DMS153 (cell line): ENCODE measurements around the gene APCDD1L.

ENCODE experiments used
- DNase-seq: peaks from one replicate; lab custom pipeline; 2025; lab: John Stamatoyannopoulos, UW

APCDD1L gene

DNA sequence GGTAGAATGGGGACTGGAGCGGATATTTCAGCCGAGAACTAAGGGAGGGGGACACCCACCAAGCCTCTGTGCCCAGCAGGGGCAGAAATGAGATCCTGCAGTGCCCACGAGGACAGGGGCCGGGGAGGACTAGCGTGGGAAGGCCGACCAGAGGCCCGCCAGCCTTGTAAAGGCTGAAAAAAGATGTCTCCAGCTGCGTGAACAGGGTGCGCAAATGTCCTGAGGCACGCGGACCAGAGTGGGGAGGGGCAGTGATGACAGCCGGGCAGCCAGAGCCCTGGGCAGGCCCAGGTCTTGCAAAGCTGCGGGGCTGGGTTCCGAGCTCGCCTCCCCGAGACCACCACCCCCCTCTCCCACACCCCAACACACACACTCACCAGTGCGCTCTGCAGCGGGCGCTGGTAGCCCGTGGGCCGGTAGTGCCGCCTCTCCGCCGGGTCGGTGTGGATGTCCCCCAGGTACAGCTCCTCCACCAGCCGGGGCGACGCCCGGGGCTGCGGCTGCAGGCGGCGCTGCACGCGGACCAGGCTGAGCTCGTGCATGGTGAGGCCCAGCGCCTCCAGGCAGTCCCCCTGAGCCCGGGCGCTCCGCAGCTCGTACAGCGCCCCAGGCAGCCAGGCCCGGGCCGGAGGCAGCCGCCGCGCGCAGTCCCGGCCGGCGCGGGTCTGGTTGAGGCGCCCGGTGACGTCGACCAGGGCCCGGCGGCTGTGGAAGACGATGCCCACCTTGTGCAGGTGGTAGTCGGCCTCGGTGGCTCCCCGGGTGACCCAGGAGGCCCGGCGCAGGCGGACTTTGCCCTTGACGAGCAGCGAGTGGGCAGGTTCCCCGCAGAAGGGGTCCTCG lies 48.2 kb downstream of the APCDD1L start:
- DNase-seq = no peak

- DNase-seq = no peak
These were observed 49.0 kb downstream of the APCDD1L start for GRCh38 chr20:58466095-58466708.

GRCh38 chr20:58464838-58465237 lies 50.4 kb downstream of the APCDD1L start:
- DNase-seq = no peak

DNA sequence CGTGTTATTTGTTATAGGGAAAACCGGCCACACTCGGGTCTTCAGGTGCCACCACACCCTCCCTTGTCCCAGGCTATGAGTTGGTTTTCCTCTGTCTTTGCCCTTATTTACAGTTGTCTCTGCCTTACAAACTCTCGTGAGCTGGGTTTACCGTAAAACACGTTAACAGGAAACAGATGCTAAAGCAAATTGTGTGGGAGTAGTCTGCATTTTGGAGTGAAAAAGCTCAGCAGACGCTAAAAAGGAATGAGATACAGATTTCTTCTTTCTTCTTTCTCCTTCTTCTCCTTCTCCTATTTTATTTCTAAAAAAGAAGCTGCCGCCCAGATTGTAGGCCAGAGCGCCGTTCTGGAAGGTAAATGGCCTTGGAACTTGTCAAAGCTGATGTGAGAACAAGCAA lies 51.9 kb downstream of the APCDD1L start:
- DNase-seq = no peak

DNA sequence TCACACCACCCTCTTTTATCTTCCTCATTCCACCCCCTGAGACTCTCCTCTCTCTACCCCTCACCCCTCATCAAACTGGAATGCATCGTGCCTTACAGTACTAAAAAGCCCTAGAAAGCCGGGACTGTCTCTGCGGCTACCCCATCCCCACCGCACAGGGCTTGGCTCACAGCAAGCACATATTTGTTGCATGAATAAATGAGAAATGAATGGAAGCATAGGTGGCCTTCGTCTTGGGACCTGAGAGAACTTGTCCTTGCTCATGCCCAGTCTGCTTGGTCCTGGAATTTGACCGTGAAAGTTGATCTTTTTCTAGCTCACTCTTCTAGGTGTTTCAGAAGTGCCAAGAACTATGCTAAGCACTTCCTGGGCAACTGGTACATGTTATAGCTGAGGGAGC lies 53.3 kb downstream of the APCDD1L start:
- no peak for DNase-seq

DNA sequence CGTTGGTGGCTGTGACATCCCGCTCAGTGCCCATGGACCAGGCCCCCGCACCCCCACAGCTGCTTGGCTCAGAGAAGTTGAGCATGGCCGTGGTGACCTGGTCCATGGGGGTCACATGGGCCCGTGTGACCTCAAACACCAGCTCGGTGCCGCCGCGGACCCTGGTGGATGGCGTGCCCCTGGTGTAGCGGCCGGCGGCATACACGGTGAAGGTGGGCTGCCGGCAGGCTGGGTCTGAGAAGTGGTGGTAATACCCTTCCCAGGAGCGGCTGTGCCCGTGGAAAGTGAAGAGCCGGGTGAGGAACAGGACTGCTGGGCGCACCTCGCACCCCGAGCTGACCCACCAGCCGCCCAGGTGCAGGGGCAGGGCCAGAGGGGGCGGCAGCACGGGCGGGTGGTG lies 54.1 kb downstream of the APCDD1L start:
- DNase-seq = no peak

- no peak for DNase-seq
These were observed 56.0 kb downstream of the APCDD1L start for GRCh38 chr20:58459058-58459750.

- no peak for DNase-seq
These were observed 56.7 kb downstream of the APCDD1L start for GRCh38 chr20:58458342-58459057.

GRCh38 chr20:58457083-58457695 lies 58.0 kb downstream of the APCDD1L start:
- no peak for DNase-seq

DNA sequence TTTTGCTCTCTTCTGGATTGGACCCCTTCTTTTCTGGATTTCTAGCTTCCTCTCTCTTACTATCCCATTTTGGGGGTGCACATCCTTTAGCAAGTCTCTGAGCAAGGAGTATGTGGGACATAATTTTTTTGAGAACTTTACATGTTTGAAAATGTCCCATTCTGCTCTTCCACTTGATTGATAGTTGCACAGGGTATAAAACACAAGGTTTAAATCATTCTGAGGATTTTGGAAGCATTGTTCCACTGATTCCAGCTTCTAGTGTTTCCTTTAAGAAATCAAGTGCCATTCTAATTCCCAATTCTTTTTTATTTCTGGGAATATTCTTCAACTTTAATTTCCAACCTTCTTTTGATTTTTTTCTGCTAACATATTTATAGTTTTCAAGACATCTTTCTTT lies 60.7 kb downstream of the APCDD1L start:
- DNase-seq = no peak

GRCh38 chr20:58453391-58453790 lies 61.8 kb downstream of the APCDD1L start:
- DNase-seq = no peak

DNA sequence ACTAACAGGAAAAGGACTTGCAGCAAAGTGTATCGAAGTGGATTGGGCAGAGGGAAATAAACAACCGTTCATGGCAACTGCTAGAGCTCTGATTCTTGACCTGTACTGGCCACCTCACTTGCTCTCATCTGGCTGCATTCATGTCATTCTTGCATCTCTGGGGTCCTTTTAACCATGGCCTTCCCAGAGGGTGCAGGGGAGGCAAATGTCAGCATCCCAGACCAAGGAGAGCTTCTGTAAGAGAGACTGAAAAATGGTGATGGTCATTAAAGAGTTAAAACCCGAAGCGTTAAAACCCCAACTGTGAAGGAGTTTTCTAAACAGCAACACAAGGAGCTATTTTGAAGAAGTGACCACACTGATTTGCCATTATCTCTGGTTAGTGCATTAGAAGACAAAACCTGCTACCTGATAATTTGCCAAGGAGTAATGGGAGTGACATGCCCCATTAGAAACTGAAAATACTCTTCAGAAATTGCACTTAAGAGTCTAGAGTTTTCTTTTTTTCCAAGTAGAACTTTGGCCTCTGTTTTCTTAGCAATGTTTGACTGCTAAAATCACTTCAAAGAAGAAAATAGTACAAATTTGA lies 62.4 kb downstream of the APCDD1L start:
- no peak for DNase-seq

DNA sequence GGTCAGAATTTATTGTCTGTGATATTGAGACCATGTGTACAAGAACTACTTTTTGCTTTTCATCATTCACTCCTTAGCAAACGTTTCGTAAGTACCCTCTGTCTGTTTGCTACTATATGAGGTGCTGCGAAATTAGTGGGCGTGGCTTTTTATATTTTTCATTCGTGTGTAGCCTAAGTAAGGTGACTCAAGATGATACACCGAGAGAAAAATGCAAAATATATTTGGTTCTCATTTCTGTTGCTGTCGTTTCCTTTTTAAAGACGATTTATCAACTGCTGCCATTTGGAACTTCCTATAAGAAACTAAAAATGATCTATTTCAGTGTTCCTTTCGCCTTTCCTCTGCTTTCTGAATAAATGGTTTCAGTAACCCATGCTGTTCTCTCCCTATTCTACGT lies 64.9 kb downstream of the APCDD1L start:
- no peak for DNase-seq

- no peak for DNase-seq
These were observed 65.4 kb downstream of the APCDD1L start for GRCh38 chr20:58449681-58450221.

DNA sequence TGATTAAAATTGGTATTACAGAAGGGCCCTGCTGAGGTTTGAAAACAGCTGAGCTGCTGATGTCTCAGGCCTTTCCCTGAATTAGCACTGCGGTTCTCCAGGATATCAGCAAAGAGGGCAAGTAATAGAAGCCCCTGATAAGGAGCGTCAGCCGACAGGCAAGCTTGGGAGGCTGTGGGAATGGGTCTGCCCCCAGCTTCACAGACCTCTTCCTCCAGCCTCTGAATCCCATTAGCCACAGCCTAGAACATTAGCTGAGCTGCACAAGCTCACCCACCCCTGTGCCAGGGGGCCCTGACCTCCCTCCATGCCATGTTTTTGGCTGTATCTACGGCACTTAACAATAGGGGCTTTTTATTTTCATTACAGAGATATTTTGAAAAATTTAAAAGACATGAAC lies 66.2 kb downstream of the APCDD1L start:
- DNase-seq = no peak

GRCh38 chr20:58447511-58448391 lies 67.4 kb downstream of the APCDD1L start:
- DNase-seq = peak; percentile 38

DNA sequence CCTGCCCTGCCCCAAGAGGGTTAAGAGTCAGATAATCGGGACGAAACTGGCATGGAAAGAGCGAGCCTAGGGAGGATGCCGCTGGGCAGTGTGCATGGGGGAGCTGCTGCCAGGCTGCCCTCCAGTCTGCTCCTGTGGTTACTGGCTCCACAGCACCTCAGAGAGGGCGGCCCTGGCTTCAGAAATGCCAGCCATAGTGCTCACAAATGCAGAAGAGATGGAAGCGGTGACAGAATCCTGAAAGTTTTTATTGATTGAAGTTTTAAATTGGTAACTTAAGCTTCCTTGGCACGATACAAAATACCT lies 68.3 kb downstream of the APCDD1L start:
- DNase-seq = no peak

- DNase-seq = no peak
These were observed 68.8 kb downstream of the APCDD1L start for GRCh38 chr20:58446264-58446959.

- DNase-seq = no peak
These were observed 70.4 kb downstream of the APCDD1L start for GRCh38 chr20:58444746-58445255.

DNA sequence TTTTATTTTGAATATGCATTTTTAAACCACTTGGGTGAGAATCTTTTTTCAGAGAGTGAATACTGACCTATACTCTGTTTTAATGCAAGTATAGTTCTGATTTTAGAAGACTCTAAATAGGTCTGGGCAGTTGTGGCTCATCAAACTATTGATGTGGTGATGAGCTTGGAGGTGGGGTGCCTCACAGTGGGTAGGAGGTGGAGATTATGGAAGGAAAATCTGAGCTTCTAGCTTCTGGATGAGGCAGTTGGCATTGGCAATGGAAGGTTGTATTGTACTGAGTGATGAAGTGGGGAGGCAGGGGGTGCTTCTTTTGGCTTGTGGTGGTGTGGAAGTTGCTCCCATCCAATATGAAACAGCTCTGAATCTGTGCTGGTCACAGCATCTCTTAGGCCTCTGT lies 73.5 kb downstream of the APCDD1L start:
- DNase-seq = no peak
